ENCODE data around the gene AUNIP.

DNA sequence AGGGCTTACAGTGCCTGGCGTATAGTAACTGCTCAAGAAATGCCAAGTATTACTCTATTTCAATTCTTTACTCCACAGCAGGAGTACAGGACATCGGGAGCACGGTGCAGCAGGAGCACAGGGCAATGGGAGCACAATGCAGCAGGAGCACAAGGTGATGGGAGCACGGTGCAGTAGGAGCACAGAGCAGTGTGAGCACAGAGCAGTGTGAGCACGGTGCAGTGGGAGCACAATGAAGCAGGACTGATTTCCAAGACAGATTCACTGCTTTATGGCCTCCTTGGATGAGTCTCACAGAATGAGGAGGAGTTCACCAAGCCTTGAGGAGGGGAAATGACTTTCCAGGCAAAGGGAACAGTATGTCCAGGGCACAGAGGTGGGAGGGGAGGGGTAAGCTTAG lies 21.3 kb upstream of the AUNIP start:
- TF ChIP-seq ASH2L (IDR thresholded peaks at IDR 0.05; ENCODE audit: low read length) (no peak), SP4 (IDR thresholded peaks at IDR 0.05; ENCODE audit: low read length) (no peak), POLR2AphosphoS5 (IDR thresholded peaks at IDR 0.05; ENCODE audit: low read depth, low read length) (no peak), JUN (IDR thresholded peaks at IDR 0.05; ENCODE audit: low read depth, low read length) (no peak), JUND (IDR thresholded peaks at IDR 0.05; ENCODE audit: low read length) (no peak), KDM1A (IDR thresholded peaks at IDR 0.05; ENCODE audit: borderline replicate concordance, low read length) (no peak), BRCA1 (IDR thresholded peaks at IDR 0.05; ENCODE audit: low read depth, low read length) (no peak), CBX8 (IDR thresholded peaks at IDR 0.05; ENCODE audit: borderline replicate concordance, low read depth, low read length) (no peak), POLR2A (IDR thresholded peaks at IDR 0.05; ENCODE audit: control extremely low read depth in 1 of 2, low read depth in 2 of 2, low read length in 2 of 2) (no peak), CHD2 (IDR thresholded peaks at IDR 0.05; ENCODE audit: low read length) (no peak), CEBPB (IDR thresholded peaks at IDR 0.05; ENCODE audit: low read depth, low read length) (no peak)
- TF ChIP-seq, protein P1, sequence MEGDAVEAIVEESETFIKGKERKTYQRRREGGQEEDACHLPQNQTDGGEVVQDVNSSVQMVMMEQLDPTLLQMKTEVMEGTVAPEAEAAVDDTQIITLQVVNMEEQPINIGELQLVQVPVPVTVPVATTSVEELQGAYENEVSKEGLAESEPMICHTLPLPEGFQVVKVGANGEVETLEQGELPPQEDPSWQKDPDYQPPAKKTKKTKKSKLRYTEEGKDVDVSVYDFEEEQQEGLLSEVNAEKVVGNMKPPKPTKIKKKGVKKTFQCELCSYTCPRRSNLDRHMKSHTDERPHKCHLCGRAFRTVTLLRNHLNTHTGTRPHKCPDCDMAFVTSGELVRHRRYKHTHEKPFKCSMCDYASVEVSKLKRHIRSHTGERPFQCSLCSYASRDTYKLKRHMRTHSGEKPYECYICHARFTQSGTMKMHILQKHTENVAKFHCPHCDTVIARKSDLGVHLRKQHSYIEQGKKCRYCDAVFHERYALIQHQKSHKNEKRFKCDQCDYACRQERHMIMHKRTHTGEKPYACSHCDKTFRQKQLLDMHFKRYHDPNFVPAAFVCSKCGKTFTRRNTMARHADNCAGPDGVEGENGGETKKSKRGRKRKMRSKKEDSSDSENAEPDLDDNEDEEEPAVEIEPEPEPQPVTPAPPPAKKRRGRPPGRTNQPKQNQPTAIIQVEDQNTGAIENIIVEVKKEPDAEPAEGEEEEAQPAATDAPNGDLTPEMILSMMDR (IDR thresholded peaks at IDR 0.05; ENCODE audit: control extremely low read depth in 1 of 3, insufficient read depth in 1 of 3, low read depth in 1 of 3, low read length in 3 of 3), result no peak

Data from H1 (cell line).